Activated T-cell treated with anti-CD3 and anti-CD28 coated beads for 1 hour (primary cell): Measurements from ENCODE around the gene PPP2R3C.
"Not testable (repeated sequence)": the region's sequence is repeated elsewhere in the genome, so short reads cannot be mapped to it uniquely, and the experiment has no call there.

Experiments used
- DNase-seq: peaks from one replicate; pipeline ENCODE4 v3.0.0-alpha.2; 2020; ENCODE audit warnings: low read depth

Gene PPP2R3C

GRCh38 chr14:35052637-35053036 lies 69.2 kb downstream of the PPP2R3C start:
- no peak for DNase-seq

GRCh38 chr14:35051796-35052195 lies 70.0 kb downstream of the PPP2R3C start:
- DNase-seq: no peak

DNA sequence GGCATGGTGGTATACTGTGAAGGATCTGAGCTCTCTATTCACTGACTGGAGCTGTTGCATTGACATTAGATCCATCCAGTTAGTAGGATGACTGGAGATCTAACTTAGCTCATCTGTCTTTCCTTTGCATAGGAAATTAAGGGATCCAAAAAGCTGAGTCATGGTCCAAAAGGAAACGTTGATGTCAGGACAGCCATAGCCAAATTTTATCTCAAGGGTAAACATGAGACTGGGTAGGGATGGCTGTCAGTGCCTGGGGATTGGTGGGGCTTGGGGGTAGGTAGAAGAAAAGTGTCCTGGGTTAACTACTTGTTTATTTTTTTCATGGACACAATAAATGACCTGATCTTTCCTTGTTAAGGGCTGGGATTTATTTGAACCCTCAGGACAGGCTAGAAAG lies 71.1 kb downstream of the PPP2R3C start:
- DNase-seq: no peak

- DNase-seq: no peak
Measured at GRCh38 chr14:35047976-35048513, 73.7 kb downstream of the PPP2R3C start.

- peak; percentile 22 for DNase-seq
Measured at GRCh38 chr14:35046751-35047536, 74.8 kb downstream of the PPP2R3C start.

GRCh38 chr14:35046048-35046750 lies 75.6 kb downstream of the PPP2R3C start, which contains the start of gene FAM177A1:
FAM177A1 (plus strand) TSS chr14:35046272; CDS start chr14:35046464, 192 bp downstream.
- peak; percentile 96 for DNase-seq

GRCh38 chr14:35045798-35046047 lies 76.1 kb downstream of the PPP2R3C start:
- no peak for DNase-seq

GRCh38 chr14:35044939-35045797 lies 76.6 kb downstream of the PPP2R3C start:
- no peak for DNase-seq

DNA sequence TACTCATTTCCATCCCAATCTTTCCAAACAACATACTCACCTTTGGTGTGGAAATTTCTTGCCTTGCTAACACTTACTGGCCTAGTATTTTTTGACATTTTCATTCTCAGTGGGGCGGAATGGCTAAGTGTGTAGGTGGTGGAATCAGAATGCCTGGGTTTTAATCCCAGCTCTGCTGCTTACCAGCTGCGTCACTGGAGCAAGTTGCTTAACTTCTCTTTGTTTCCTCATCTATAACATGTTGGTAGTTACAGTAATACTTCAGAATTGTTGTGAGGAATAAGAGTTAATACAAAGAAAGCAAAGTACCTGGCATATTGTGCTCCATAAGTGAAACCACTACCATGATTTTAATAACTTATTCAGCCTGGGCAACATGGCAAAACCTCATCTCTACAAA lies 78.7 kb downstream of the PPP2R3C start:
- DNase-seq: no peak

DNA sequence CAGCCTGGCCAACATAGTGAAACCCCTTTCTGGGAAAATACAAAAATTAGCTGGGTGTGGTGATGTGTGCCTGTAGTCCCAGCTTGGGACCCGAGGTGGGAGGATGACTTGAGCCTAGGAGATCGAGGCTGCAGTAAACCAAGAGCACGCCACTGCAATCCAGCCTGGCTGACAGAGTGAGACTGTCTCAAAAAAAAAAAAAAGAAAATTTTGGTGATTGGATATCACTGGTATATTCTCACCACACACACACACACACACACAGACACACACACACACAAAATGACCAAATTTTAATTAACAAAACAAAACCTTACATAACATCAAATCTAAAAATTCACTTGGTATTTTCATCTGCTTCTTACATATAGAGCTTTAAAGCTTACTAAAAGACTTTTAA lies 79.2 kb downstream of the PPP2R3C start:
- no peak for DNase-seq

- DNase-seq: not testable (repeated sequence)
Measured at GRCh38 chr14:35038312-35038711, 83.5 kb downstream of the PPP2R3C start.
